ENCODE results near the gene ANKRD22.

Gene ANKRD22

DNA sequence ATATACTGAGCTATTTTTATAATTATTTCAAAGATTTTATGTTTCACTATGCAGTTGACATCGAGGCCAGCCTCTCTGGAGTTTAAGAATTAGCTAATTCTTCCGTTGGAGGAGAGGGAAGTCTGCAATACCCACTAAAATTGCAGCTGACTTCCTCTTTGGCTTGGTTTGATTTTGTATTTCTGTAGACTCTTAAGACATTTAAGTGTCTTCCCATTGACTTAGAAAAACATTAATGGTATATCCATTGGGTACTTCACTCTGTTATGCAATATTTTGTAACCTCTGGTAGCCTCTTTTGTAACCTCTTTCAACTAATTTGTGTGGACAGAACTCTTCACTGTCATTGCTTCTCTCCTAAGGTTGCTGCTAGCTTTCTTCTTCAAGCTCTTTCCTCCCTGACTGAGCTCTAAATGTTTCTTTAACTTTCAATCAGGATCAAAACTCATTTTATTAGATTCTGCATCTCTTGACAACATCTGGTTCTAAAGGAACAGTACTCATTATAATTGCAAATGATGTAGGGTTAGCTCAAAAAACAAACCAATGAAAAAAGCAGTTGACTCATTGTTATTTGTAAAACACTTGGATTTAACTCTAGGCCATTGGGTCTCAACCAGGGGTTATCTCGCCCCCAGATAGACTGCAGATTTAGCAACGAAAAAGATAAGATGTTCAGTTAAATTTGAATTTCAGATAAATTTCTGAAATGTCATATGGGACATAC lies 1.7 kb upstream of the ANKRD22 start:
- TF ChIP-seq, protein P1, sequence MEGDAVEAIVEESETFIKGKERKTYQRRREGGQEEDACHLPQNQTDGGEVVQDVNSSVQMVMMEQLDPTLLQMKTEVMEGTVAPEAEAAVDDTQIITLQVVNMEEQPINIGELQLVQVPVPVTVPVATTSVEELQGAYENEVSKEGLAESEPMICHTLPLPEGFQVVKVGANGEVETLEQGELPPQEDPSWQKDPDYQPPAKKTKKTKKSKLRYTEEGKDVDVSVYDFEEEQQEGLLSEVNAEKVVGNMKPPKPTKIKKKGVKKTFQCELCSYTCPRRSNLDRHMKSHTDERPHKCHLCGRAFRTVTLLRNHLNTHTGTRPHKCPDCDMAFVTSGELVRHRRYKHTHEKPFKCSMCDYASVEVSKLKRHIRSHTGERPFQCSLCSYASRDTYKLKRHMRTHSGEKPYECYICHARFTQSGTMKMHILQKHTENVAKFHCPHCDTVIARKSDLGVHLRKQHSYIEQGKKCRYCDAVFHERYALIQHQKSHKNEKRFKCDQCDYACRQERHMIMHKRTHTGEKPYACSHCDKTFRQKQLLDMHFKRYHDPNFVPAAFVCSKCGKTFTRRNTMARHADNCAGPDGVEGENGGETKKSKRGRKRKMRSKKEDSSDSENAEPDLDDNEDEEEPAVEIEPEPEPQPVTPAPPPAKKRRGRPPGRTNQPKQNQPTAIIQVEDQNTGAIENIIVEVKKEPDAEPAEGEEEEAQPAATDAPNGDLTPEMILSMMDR (IDR thresholded peaks at IDR 0.05): no peak

DNA sequence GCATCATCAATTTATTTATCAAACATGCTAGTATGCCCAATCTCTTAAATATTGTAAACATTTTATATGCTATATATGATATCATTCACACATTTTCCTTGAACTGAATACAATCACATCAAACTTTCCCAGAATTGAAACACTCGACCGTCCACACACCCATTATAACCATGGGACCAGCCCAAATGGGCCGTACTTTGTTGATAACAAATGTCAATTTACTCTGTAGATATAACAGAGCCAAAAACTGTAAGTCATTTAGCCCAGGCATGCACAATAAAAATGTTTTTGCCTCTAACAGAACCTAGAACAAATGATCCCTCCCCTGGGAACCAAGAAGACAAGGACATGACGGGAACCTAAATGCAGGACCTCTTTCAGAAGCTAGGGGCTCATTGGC lies 683 bp upstream of the ANKRD22 start:
- TF ChIP-seq, protein P1 (IDR thresholded peaks at IDR 0.05): no peak

DNA sequence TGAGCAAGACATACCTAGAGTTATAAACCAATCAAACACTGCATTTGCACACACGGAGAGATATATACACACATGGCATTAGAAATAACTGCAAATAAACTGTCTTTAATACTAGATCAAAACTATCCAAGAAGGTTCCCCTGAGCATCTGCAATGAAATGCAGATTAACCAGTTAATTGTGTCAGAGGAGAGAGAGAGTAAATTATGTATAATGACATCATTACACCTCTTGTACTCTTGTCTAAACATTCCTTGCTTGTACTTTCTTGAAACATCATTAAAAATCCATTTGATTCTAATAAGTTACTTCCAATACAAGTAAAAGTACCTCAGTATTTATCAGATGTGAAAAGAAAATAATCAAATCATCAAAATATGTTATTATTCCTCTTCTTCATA lies 932 bp downstream of the ANKRD22 start:
- TF ChIP-seq, protein P1 (IDR thresholded peaks at IDR 0.05): no peak

DNA sequence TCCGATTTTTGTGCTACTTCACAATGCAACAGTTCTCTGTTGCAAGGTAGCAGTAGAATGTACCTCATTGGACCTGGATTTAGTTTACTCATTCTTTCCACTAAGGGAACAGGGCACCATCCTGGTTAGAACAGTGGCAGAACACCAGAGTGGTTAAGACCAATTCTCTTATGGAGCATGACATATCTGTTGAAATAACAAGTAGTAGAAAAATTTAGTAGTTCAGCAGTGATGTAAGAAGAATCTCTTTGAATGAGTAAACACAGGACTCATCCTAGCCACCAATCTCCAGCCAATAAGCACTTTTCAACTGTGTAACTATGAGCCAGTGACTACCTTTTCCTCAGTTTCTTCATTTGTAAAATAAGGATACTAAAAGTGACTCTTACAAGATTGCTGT lies 2.4 kb downstream of the ANKRD22 start:
- TF ChIP-seq, protein P1 (IDR thresholded peaks at IDR 0.05): no peak

DNA sequence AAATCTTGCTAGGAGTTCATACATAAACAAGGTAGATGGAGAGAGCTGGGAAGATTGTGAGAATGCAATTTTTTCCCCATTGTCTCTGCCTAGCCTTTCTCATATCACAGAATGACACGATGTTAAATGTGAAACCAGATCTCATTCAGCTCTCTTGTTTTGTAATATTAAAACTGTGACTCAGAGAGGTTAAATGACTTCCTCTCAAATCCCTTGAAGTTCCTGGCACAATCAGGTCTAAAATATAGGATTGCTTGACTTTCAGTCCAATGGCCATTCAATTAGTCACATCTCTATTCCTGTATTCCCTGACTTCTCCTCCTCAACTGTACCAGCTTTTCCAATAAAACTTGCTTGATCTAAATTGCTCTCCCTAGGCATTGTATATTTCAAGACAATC lies 3.1 kb downstream of the ANKRD22 start:
- TF ChIP-seq, protein P1 (IDR thresholded peaks at IDR 0.05): no peak

DNA sequence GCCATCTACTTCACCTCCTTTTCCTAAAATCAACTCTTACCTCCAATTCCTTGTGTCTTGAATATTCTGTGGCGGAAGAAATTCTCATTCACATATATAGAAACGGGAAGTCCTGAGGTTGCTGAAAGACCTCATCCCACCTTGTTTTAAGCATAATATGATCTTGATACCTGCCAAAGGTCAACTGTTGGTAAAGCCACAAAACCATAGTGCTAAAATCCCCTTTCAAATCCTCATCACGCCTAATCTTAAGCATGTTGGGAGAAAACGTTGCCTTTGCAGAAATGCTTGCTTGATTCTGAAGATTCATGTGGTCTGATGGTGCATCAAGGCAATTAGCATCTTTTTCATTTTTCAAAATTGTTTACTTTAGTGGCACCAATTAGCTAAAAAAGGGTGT lies 8.5 kb downstream of the ANKRD22 start:
- TF ChIP-seq, protein P1 (IDR thresholded peaks at IDR 0.05): no peak

DNA sequence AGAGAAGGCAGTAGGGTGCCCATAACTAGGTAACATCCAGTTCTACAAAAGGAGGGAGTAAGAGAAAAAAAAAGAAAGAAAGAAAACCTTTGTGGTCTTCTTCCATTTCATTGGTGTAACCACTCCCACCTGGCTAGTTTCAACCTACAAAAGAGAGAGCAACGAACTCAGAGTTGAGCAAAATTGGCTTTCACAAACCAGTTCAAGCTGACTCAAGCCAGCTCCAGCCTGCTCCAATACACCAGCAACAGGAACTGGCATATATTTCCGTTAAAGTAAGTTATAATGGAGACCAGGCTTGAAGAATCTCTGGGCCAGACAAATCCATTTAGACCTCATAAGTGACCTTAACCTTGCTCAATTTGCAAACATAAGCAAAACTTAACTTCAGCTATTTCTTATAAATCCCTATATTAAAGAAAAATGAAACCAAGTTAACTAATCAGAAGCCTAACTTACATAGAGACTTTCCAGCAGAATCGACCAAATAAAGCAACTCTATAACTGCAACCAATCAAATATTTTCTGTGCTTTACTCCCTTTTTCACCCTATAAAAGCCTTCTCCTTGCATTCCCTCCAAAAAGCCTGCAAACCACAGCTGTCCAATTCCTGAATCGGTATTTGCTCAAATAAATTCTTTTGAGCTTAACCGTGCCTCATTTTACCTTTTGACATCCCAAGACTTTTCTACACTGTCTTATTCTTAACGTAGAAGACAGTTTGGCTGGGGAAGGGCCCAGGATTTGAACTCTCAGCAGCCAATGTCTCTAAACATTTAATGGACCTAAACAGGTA lies 10.1 kb downstream of the ANKRD22 start:
- TF ChIP-seq, protein P1 (IDR thresholded peaks at IDR 0.05): no peak

Data from LNCAP (cell line).